ENCODE measurements around the gene GBA2.

GBA2 gene

DNA sequence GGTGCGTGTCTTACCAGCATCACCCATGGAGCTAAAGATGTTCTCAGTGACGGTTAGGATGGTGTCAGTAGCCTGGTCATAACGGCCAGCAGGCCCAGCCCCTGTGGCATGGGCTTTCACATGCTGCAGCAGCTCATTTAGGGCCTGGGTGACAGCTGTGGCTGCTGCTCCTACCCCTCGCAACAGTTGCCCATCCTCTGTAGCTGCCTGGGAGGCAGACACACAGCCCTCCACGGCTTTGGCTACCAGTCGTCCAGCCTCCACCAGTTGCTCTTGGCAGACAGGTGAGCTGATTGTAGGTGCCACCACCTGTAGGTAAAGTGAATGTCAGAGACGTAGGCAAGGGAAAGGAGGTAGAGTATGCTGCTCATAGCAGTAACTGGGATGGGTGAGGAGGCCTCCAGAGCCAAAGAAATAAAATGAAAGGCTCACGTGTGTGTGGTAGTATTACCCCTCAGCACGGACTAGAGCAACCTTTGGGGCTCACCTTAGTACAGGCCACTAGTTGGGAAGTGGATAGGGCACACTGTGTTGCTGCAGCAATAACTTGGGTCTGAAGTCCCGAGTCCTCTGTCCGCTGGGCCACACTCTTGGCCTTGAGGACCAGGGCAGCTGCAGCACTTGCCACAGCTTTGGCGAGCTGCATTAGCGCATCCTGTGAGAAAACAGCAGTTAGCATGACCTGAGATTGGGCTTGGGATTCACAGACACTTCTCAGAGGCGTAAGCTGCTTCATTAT is 31.7 kb downstream of the GBA2 start:
- no peak for DNase-seq (ENCODE audit: low read depth, low spot score)

DNA sequence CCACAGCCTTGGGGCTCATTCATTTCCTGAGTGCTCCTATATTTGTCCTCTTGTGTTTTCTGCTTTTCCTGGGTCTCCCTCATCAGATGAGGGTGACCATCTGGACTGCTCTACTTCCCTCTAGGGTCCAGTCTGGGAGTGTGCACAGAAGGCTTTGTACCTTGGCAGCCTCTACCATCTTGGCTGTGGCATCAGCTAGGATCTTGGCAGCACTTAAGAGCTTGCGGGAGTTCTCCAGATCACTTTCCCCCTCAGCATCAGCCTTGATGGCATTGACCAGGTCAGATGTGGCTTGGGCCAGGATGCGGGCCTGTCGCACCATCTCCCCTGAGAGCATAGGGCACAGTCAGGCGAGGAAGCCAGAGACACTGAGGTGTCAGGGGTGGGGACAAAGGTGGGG is 32.8 kb downstream of the GBA2 start:
- DNase-seq (ENCODE audit: low read depth, low spot score): no peak

DNA sequence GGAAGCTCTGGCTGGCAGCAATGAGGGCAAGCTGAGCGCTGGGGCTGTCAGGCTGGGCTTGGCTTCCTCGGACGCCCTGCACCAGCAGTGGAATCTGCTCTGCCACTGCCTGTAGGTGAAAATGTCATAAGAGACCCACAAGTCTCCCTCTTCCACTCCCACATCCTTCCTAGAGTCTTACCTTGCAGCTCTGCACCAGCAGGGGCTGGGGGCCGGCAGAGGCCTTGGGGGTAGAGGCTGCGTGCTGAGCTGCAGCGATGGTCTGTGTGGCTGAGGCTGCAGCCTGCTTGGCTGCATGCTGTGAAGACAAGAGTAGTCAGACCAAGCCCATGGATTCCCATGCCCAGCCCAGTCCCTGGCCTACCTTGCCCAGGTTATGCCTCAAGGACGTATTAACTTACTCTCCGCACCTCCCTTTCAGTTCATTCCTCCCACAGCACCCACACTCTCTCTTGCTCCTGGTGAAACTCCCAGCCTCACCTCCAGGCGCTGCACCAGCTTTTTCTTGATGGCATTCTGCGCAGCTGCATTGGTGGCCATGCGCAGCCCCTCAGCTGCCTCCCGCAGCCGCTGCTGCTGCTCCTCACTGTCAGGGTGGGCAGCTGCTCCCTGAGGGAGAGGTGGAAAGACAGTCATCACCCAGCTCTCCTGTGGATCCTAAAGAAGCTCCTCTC is 34.3 kb downstream of the GBA2 start:
- no peak for DNase-seq (ENCODE audit: low read depth, low spot score)

DNA sequence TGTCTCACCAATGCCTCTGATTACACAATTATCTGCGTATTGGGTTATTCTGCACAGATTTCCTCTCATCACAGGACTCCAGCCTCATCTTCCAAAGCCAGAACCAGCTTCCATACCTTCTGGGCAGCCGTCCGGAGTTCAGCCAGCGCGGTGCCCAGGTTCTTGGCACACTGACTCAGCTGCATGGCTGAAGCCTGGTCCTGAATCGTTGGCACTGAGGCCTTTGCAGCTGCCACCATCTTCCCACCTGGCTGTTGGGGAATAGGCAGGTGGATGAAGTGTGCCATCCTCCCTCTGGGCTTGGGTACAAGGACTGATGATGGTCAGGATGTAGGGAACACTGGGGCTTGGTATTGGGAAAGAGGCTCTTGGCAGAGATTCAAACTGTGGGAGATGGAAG is 34.9 kb downstream of the GBA2 start:
- no peak for DNase-seq (ENCODE audit: low read depth, low spot score)

DNA sequence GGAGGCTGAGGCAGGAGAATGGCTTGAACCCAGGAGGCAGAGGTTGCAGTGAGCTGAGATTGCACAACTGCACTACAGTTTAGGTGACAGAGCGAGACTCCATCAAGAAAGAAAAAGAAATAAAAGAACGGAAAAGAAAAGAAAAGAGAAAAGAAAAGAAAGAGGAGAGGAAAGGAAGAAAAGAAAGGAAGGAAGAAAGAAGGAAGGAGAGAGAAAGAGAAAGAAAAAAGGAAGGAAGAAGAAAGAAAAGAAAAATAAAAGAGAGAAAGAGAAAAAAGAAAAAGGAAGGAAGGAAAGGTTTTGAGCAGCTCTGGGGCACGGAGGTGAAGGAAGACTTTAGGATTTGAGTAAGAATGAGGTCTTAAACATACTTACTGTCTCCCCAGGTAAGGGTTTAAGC is 35.5 kb downstream of the GBA2 start:
- no peak for DNase-seq (ENCODE audit: low read depth, low spot score)

DNA sequence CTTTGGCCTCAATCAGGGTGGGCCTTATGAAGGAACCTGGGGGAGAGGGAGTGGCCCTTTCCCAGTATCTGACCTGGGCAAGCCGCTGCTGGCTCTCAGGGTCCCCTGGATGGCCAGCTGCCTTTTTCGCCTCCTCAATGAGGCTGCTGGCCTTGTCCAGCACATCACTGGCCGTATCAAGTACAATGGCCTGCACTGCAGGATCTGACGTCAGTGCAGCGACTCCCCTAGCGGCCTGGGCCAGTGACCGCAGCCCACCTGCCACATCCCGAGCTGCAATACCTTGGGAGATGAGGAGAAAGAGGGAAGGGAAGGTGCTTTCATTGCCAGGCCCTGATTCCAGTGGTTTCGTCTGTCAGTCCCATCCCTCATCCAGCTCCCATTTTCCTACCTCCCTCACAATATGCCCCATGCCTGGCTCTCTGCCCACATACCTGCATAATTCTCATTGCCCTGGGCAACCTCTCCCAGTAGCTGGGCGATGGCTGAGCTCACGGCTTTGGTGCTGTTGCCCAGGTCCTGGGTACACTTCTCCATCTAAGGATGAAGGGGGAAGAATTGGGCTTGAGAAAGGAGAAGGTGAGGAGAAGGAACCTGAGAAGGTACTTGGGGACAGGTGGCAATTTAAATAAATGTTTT is 36.1 kb downstream of the GBA2 start:
- DNase-seq (ENCODE audit: low read depth, low spot score): no peak

DNA sequence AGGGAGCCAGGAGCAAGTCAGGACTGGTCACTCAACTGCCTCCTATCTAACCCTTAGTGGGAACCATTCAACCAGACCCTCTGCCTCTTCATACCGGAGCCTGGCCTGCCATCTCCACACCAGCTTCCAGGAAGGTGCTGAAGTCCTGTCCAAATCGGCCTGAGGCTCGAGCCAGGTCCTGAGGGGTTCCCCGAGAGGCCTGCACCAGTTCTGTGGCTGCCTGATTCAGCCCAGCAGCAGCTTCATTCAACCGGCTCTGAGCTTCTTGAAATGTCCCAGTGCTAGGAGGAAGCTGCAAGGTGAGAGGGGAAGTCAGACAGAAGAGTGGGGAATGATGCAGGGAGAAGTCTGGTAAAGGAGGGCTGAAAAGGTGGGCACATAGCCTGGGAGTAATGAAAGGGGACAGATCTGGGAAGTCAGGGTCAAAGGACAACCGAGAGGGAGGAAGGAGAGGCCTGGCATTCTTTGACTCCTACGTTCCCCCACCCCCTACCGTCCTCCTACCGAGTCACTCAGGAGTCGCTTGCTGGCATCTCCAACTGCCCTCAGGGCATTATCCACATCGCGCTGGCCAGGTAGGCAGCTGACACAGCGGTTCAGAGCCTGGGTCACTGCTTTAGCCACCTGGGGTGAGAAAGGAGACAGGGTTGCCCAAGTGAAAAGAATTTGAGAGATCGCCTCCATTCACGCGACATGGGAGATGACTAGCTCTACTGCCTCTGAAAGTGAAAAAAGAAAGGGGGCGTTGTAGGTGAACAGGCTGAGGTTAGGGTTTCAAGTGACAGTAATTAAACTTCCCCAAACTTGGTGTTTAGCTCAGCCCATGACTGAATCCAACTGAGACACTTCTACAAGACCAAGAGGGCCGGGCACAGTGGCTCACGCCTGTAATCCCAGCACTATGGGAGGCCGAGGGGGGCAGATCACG is 37.3 kb downstream of the GBA2 start:
- DNase-seq (ENCODE audit: low read depth, low spot score): no peak

DNA sequence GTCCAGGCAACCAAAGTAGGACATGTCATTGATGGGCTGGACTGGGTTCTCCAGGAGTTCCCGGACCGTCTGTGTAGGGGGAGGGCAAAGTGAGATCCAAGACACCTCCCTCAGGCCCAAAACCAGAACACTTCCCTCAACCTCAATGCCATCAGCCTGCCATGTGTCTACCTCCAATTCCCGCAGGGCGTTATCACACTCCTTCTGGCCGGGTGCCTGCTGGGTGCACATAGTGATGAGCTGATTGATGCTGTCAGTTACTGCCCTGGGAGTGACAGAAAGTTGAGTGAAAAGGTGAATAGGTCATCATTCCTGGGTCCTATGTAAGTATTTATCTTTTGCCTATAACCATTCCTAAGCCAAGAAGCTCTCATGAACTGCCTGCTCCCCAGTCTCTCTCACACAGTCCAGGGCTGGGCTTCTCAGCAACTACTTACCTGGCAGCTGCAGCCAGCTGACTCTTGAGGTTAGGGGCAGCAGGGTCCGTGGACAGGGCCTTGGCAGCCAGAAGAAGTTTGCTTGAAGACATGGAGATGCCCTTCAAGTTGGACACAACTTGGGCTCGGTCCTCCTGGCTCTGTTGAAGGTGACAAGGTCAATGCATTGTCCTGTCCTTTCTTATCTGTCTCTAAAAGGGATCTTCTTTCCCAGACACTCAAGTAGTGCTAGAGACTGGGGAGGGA is 38.1 kb downstream of the GBA2 start:
- no peak for DNase-seq (ENCODE audit: low read depth, low spot score)

DNA sequence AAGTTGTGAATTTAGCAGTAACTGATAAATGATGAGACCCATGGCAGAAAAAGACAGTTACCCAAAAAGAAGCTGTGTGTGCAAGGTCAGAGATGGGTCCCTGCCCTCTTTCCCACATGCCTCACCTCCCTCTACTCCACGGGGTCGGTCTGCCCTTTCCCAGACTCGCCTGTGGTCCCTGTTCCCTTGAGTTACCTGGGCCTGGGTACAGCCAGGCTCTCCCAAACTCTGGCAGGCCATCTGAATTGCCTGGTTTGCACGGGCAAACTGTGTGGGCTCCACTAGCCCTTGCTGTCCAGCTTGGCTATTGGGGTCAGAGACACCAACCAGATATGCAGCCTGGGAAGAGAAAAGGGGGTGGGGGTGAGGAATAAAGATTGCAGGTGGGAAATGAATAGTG is 40.9 kb downstream of the GBA2 start:
- DNase-seq (ENCODE audit: low read depth, low spot score): no peak

DNA sequence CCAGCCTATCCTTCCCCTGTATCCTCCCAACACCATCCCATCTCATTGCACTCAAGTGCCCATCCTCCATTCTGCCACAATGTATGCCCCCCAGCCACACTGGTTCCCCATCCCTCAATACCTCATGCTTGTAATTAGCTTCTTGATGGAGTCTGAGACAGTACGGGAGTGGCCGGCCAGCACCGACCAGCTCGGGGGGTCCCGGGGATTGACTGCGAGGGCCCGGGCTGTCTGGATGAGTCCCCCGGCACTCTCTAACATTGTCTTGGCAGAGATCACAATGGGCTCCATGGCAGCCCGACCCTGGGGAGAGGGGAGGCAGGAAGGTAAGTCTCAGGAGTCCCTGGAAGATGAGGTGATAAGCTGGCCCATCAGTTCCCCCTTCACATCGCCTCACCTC is 42.1 kb downstream of the GBA2 start:
- DNase-seq (ENCODE audit: low read depth, low spot score): no peak

DNA sequence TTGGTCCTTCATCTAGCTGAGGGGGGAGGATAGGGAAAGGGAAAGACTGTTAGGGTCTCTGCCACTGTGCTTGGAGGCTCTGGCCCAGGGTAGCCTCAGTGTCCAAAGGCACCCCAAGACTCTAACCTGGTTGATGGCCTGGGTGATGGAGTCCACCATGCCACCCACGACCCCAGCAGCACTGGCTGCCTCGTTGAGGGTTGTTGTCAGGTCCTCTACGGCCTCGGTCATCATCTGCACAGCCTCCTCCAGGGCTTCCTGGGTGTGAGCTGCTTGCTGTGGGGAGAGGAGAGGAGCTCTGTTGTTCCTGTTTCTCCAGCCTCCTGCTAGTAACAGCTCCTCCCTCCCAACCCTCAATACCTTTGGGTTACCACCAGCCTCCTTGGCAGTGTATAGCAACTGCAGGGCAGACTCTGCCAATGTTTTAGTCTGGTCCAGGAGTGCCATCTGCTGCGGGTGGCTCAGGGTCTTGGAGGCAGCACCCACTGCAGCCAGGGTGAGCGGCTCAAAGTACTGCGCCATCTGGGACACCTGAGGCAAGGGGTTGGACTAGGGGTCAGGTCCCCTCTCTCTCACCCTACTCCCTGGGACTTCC is 43.1 kb downstream of the GBA2 start:
- DNase-seq (ENCODE audit: low read depth, low spot score): no peak

DNA sequence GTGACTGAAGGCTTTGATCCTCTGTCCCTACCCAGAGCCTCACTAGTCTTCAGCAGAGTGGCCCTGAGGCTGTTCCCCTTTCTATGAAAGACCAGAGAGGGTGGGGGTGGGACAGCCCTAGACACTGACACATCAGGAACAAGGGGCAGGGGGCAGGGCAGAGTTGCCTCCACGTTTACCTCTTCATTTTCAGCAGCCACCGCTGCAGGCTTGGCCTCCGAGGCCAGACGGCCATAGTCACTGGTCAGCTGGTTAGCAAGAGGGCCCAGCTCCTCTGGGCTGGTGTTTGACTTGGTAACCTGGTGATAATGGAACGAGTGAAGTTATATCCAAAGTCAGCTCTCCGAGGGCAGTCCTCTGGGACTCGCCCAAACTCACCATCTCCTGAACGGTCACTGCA is 43.7 kb downstream of the GBA2 start:
- no peak for DNase-seq (ENCODE audit: low read depth, low spot score)

DNA sequence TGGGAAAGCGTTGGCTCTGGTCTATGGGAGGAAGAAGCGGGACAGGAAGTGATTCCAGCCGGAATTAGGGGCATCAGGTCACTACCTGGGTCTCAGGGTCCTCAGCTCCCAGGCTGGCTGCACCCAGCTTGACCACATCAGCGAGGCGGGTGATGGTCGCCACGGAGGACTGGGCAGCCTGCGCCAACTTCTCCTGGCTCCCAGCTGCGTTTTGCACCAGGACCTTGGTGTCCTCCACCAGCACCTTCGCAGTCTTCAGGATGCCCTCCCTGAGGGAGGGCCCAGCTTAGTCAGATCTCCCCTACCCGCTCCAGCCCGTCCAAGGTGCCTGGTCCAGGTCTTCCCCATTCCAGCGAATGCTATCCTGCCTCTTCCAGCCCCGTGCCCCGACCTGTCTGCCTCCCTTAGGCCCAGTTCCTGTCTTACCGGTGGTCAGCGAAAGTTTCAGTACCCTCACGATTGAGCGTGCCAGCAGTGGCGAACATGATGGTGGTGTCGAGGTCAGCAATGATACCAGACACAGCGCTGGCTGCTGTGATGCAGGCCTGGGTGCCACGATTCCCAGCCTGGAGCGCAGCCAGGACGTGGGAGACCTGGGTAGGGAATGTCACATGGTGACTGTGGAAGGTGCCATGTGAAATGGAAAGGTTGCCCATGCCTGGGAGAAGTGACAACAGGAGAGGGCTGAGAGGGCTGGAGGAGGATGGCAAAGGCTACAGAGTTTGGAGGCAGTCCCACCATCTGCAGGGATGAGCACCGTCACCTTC is 44.9 kb downstream of the GBA2 start:
- DNase-seq (ENCODE audit: low read depth, low spot score): no peak

DNA sequence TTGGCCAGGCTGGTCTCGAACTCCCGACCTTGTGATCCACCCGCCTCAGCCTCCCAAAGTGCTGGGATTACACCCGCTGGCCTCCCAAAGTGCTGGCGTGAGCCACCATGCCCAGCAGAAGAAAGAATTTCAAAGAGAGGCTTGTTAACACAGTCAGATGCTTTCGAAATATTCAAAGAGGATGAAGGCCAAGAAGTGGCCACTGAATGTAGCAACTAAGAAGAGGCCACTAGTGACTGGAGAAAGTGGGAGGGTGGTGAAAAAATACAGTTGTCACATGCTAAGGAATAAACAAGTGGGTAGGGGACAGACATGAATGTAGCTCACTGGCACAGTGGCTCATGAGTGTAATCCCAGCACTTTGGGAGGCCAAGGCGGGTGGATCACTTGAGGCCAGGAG is 46.3 kb downstream of the GBA2 start:
- no peak for DNase-seq (ENCODE audit: low read depth, low spot score)

DNA sequence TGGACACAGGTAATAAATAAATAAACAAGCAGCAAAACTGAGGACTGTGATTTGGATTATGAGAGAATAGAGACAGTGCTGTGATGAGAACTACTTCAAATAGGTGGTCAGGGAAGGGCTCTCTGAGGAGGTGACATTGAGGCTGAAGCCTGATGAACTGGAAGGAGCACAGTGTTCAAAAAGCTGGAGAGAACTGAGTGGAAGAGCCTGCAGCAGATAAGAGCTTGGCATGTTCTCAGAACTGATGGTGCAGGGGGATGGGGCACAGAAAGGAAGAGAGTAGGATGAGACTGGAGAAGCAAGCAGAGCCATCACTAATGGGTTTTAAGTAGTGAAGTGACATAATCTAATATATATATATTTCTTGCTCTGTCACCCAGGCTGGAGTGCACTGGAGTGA is 48.1 kb downstream of the GBA2 start:
- DNase-seq (ENCODE audit: low read depth, low spot score): no peak

DNA sequence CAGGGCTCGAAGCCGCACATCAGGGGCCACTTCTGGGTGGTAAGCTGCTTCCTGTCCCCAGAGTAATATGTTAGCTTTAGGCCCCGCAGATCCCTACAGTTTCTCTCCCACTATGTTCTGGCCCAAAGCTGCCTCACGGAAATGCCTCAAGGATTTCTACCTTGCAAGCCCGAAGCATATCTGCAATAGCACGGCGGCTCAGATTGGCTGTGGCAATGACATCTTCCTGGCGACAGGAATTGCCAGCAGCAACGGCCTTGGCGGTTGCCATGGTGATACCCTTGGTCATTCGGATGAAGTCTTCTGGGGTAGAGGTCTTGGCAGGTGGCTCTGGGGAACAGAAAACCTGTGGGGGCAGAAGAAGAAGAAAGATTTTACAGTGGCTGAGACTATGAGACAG is 49.0 kb downstream of the GBA2 start:
- DNase-seq (ENCODE audit: low read depth, low spot score): no peak

DNA sequence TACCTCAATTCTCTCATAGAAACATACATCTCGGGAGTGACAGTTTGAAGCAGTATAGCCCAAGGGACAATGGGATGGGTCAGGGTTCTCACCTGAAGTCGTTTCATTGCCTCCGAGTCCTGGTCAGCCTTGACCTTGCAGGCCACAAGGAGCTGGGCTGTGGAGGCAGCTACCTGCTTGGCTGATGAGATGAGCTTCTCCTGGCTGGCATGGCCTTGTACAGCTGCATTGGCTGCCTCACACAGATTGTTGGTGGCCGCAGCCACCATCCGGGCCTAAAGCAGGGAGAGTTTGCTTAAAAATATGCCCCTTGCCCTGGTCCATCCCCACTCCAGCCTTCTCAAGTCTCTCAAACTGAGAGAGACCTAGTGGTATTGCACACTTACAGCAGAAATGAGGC is 50.8 kb downstream of the GBA2 start:
- no peak for DNase-seq (ENCODE audit: low read depth, low spot score)

DNA sequence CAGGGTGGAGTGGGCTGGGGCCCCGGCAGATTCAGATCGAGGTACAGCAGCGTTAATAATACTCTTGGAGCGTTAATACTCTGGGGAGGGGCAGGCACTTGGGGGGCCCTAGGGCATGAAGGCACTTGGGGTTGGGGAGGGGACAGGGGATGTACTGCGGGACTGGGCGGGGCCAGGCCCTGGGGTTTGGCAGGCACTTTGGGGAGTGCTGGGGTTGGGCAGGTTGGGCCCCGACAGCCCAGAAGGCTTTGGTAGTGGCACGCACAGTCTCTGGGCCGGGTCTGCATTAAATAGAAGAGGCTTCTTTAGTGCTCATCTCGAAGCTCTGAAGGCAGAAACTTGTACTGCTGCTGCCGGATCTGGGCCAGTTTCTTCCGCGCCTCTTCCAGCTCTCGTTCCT is 51.5 kb downstream of the GBA2 start:
- DNase-seq (ENCODE audit: low read depth, low spot score): no peak

DNA sequence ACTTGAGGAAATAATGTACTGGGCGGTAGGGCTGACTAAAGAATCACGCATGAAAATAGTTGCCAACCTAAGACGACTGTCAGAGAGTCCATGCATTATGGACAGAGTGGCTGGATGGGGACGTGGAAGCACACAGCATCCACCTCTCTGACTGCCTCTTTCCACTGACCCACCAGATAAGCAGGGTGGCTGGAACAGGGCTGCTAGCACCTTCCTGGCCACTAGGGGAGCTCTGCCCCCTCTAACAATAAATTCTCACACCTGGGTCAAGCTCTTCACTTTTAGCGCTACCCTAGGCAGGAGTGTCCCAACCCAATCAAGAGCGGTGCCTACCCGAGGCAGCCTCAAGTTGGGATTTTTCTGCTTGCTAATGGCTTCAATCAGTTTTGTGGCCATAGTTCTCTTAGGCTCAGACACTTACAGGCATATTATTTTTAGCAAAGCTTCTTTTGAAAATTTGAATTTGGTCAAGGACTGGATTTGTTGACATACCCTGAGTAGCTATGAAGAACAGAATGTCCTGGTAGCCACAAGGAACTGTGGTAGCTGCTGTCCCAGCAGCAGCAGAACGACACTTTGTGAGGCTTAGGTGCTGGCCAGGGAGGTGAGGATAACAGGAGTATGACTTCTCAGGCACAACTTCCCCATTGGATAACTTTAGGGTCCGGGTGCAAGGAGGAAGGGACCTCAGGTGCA is 52.4 kb downstream of the GBA2 start:
- peak; percentile 23 for DNase-seq (ENCODE audit: low read depth, low spot score)

DNA sequence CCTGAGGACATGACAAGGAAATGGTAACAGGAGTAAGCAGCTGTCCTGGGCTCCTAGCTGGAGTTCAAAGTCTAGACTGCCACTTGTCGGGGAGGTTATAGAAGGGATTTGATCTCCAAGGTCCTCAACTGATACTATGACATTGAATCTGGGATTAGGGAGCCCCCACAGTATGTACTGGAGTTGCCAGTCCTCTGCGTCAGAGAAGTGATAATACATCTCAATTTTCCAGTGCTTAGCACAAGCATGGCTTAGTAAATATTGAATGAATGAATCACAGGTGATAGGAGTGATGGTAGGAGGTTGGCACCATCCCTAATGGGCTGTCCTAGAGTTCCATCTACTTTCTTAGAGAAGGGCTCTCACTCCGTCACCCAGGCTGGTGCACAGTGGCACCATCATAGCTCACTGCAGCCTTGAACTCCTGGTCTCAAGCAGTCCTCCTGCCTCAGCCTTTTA is 53.1 kb downstream of the GBA2 start:
- DNase-seq (ENCODE audit: low read depth, low spot score): no peak

Measured in activated CD4-positive, CD25-positive, alpha-beta regulatory T cell treated with anti-CD3 and anti-CD28 coated beads, Interleukin-2, amount 50 U/mL, for 16 hours (primary cell).